ENCODE data around the gene AKAP13. TPM values are rescaled to one million over a fixed set of nuclear protein-coding genes. Genes with fewer than 3 reads are reported as not detected.

AKAP13 gene
- total and polyA plus RNA-seq, 2 of the 13 experiments (the other 11 are each of a cell fraction or from before 2014, with no cell fraction given): 6.7 to 27.1 TPM

DNA sequence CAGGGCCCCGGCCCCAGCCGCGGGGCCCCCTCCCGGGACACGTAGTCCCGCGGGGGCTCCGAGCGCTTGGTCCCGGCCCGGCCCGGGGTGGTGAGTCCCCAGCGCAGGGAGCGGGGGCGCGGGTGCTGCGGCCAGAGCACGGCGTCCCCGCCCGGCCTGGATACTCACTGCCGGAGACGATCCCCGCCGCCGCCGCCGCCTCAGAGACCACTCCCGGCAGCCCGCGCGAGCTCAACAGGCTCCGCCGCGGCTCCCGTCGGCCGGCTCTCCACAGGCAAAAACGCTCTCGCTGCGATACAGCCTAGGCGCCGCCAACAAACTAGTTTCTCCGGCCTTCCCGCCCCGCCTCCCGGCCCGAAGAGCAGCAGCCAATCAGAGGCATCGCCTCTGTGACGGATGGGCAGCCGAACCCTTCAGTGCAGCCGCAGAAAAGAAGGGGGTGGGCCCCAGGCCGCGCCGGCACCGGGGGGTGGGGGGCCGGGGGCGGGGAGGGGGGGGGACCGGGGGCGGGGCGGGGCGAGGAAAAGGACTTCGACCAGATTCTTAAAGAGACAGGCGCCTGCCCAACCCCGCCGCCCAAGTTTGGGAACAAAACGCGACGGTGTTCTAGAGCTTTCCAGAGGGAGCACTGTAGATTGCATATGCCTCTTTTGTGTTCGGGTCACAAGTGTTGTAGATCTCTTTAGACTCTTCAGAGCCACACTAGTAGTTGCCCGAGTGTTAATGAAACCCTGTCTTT is 414.4 kb downstream of the AKAP13 start, which contains the start of gene KLHL25 (continued):
- TF ChIP-seq, protein P1, sequence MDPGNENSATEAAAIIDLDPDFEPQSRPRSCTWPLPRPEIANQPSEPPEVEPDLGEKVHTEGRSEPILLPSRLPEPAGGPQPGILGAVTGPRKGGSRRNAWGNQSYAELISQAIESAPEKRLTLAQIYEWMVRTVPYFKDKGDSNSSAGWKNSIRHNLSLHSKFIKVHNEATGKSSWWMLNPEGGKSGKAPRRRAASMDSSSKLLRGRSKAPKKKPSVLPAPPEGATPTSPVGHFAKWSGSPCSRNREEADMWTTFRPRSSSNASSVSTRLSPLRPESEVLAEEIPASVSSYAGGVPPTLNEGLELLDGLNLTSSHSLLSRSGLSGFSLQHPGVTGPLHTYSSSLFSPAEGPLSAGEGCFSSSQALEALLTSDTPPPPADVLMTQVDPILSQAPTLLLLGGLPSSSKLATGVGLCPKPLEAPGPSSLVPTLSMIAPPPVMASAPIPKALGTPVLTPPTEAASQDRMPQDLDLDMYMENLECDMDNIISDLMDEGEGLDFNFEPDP (CRISPR knock-in tag; conservative IDR thresholded peaks at IDR 0.05): no peak
- TF ChIP-seq ZNF883 (CRISPR knock-in tag; IDR thresholded peaks at IDR 0.05; ENCODE audit: not compliant biosample characterization): peak; percentile 48
- TF ChIP-seq ZNF746 (CRISPR knock-in tag; IDR thresholded peaks at IDR 0.05): no peak
- TF ChIP-seq, protein P2, sequence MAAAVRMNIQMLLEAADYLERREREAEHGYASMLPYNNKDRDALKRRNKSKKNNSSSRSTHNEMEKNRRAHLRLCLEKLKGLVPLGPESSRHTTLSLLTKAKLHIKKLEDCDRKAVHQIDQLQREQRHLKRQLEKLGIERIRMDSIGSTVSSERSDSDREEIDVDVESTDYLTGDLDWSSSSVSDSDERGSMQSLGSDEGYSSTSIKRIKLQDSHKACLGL (CRISPR knock-in tag; IDR thresholded peaks at IDR 0.05): no peak; the same call in 1 of the 2 replicates
- no peak for TF ChIP-seq ZBTB10 (CRISPR knock-in tag; IDR thresholded peaks at IDR 0.05; ENCODE audit: borderline replicate concordance)
- TF ChIP-seq ZBTB7A (CRISPR knock-in tag; IDR thresholded peaks at IDR 0.05): no peak
- TF ChIP-seq ZNF672 (CRISPR knock-in tag; IDR thresholded peaks at IDR 0.05): no peak
- TF ChIP-seq ZNF451 (CRISPR knock-in tag; IDR thresholded peaks at IDR 0.05): no peak
- TF ChIP-seq TMF1 (CRISPR knock-in tag; IDR thresholded peaks at IDR 0.05; ENCODE audit: low read depth): no peak
- no peak for TF ChIP-seq ZNF562 (CRISPR knock-in tag; IDR thresholded peaks at IDR 0.05; ENCODE audit: borderline replicate concordance)
- TF ChIP-seq JUNB (CRISPR knock-in tag; IDR thresholded peaks at IDR 0.05; ENCODE audit: borderline replicate concordance): no peak
- TF ChIP-seq, protein P3, sequence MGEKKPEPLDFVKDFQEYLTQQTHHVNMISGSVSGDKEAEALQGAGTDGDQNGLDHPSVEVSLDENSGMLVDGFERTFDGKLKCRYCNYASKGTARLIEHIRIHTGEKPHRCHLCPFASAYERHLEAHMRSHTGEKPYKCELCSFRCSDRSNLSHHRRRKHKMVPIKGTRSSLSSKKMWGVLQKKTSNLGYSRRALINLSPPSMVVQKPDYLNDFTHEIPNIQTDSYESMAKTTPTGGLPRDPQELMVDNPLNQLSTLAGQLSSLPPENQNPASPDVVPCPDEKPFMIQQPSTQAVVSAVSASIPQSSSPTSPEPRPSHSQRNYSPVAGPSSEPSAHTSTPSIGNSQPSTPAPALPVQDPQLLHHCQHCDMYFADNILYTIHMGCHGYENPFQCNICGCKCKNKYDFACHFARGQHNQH (CRISPR knock-in tag; IDR thresholded peaks at IDR 0.05): no peak
- no peak for TF ChIP-seq NFKBIZ (CRISPR knock-in tag; IDR thresholded peaks at IDR 0.05)
- TF ChIP-seq FLYWCH1 (CRISPR knock-in tag; IDR thresholded peaks at IDR 0.05): no peak
- peak; percentile 95 for TF ChIP-seq ZNF441 (CRISPR knock-in tag; IDR thresholded peaks at IDR 0.05; ENCODE audit: borderline replicate concordance)
- TF ChIP-seq HNRNPUL1 (IDR thresholded peaks at IDR 0.05; ENCODE audit: low read depth, low read length): no peak
- TF ChIP-seq, protein P4, sequence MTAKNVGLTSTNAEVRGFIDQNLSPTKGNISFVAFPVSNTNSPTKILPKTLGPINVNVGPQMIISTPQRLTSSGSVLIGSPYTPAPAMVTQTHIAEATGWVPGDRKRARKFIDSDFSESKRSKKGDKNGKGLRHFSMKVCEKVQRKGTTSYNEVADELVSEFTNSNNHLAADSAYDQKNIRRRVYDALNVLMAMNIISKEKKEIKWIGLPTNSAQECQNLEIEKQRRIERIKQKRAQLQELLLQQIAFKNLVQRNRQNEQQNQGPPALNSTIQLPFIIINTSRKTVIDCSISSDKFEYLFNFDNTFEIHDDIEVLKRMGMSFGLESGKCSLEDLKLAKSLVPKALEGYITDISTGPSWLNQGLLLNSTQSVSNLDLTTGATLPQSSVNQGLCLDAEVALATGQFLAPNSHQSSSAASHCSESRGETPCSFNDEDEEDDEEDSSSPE (CRISPR knock-in tag; IDR thresholded peaks at IDR 0.05): peak; percentile 54; the same call in 1 of the 2 replicates
- TF ChIP-seq, protein P5, sequence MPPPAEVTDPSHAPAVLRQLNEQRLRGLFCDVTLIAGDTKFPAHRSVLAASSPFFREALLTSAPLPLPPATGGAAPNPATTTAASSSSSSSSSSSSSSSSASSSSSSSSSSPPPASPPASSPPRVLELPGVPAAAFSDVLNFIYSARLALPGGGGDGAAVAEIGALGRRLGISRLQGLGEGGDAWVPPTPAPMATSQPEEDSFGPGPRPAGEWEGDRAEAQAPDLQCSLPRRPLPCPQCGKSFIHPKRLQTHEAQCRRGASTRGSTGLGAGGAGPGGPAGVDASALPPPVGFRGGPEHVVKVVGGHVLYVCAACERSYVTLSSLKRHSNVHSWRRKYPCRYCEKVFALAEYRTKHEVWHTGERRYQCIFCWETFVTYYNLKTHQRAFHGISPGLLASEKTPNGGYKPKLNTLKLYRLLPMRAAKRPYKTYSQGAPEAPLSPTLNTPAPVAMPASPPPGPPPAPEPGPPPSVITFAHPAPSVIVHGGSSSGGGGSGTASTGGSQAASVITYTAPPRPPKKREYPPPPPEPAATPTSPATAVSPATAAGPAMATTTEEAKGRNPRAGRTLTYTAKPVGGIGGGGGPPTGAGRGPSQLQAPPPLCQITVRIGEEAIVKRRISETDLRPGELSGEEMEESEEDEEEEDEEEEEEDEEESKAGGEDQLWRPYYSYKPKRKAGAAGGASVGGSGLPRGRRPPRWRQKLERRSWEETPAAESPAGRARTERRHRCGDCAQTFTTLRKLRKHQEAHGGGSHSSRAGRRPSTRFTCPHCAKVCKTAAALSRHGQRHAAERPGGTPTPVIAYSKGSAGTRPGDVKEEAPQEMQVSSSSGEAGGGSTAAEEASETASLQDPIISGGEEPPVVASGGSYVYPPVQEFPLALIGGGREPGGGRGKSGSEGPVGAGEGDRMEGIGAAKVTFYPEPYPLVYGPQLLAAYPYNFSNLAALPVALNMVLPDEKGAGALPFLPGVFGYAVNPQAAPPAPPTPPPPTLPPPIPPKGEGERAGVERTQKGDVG (CRISPR knock-in tag; IDR thresholded peaks at IDR 0.05; ENCODE audit: borderline replicate concordance): no peak
- TF ChIP-seq POLR2G (IDR thresholded peaks at IDR 0.05; ENCODE audit: low read depth, low read length): peak; percentile 72
